K562 (cell line): ENCODE measurements around the gene IFI27L1. TPM values are rescaled to one million over a fixed set of nuclear protein-coding genes. Genes with fewer than 3 reads are reported as not detected.

Experiments used
- ATAC-seq: fragments of 200-7000 bp; cut with Tn5 transposase; 3 replicates; pipeline ENCODE4 v1.9.1; 2020; ENCODE audit warnings: moderate library complexity
- BruUV-seq: library from RNA; stranded (reverse); fragments of 400-500 nt; replicated peaks from 2 replicates; lab custom pipeline; 2021; lab: Mats Ljungman, UMichigan
- CTCF ChIA-PET: fragments of 300-600 bp; formaldehyde crosslinking; extraction: SDS; loops from one replicate; lab custom pipeline; 2021; ENCODE audit warnings: low intra/inter-chr PET ratio; lab: Yijun Ruan, JAX
- POLR2A ChIA-PET: fragments of 300-600, 350-650 bp; sonication (Branson Sonifier 250); formaldehyde crosslinking; extraction: SDS; loops from one replicate; lab custom pipeline; 2021; ENCODE audit warnings: antibody characterized with exemption, inconsistent platforms; lab: Yijun Ruan, JAX
- DNase-seq, 4 experiments: peaks; one replicate each; pipeline versions ENCODE4 v3.0.0 to v3.0.0-alpha.2; 2011 to 2018; ENCODE audit warnings: low spot score in 3 of 4, mixed read lengths in 3 of 4; ENCODE audit errors: extremely low read depth in 1 of 4
- FAIRE-seq: peaks from 2 replicates; lab custom pipeline; 2011; peaks lifted over from hg19 to GRCh38; lab: Jason Lieb, UNC
- H2AFZ ChIP-seq: 2 replicates; pipeline ENCODE4 v1.6.0; 2011; ENCODE audit warnings: low read depth, low read length, control low read depth, inconsistent platforms
- H3K27ac ChIP-seq: fragments of 200-600 bp; 3 replicates; pipeline ENCODE4 v1.8.0; 2011; ENCODE audit warnings: low read depth, mild to moderate bottlenecking, control low read depth, inconsistent platforms, low read length, moderate library complexity, mixed read lengths; ENCODE audit errors: extremely low read depth
- H3K27me3 ChIP-seq, 2 experiments: fragments of 300-600 bp in 1 of 2; 2 replicates in 1 of 2; 3 replicates in 1 of 2; pipeline versions ENCODE4 v1.6.0 to v1.8.0; 2011; ENCODE audit warnings: inconsistent platforms in 2 of 2, low read length in 2 of 2, mild to moderate bottlenecking in 1 of 2, mixed read lengths in 1 of 2, moderate library complexity in 1 of 2; ENCODE audit not compliant: control insufficient read depth in 2 of 2, insufficient read depth in 2 of 2
- H3K36me3 ChIP-seq: fragments of 300-600 bp; 3 replicates; pipeline ENCODE4 v1.8.0; 2011; ENCODE audit warnings: mild to moderate bottlenecking, low read length, inconsistent platforms; ENCODE audit not compliant: control insufficient read depth, insufficient read depth
- H3K4me1 ChIP-seq, 2 experiments: fragments of 200-600 bp in 1 of 2; replicated peaks in 1 of 2; 2 replicates in 1 of 2; 3 replicates in 1 of 2; pipeline versions ENCODE4 v1.5.1 to v1.8.0; 2011; ENCODE audit warnings: inconsistent platforms in 2 of 2, low read length in 2 of 2, mild to moderate bottlenecking in 1 of 2, mixed read lengths in 1 of 2, moderate library complexity in 1 of 2; ENCODE audit not compliant: control insufficient read depth in 2 of 2, insufficient read depth in 2 of 2
- H3K4me2 ChIP-seq: 2 replicates; pipeline ENCODE4 v1.6.1; 2011; ENCODE audit warnings: low read length, control low read depth, inconsistent platforms, mixed read lengths; ENCODE audit not compliant: insufficient read depth
- H3K4me3 ChIP-seq: fragments of 200-600 bp; sonication (generic), shearing (Covaris generic); 2 replicates; pipeline ENCODE4 v1.5.1; 2016; ENCODE audit warnings: control low read depth, inconsistent platforms
- H3K79me2 ChIP-seq: fragments of 200-600 bp; 3 replicates; pipeline ENCODE4 v1.8.0; 2011; ENCODE audit warnings: low read length, inconsistent platforms; ENCODE audit not compliant: control insufficient read depth, insufficient read depth
- H3K9ac ChIP-seq, 2 experiments: 2 replicates each; pipeline versions ENCODE4 v1.6.0 to v1.6.1; 2011; ENCODE audit warnings: low read depth in 2 of 2, low read length in 2 of 2, control low read depth in 1 of 2, inconsistent platforms in 1 of 2, mild to moderate bottlenecking in 1 of 2, mixed read lengths in 1 of 2; ENCODE audit not compliant: insufficient read depth in 1 of 2
- H3K9me1 ChIP-seq: one replicate; pipeline ENCODE4 v1.6.0; 2011; ENCODE audit warnings: inconsistent platforms, mild to moderate bottlenecking, low read length, moderate library complexity; ENCODE audit not compliant: control insufficient read depth, insufficient read depth
- H3K9me3 ChIP-seq: replicated peaks from 2 replicates; pipeline ENCODE4 v1.5.1; 2011; ENCODE audit warnings: low read depth, low read length, inconsistent platforms; ENCODE audit not compliant: control insufficient read depth, insufficient read depth
- H4K20me1 ChIP-seq: replicated peaks from 2 replicates; pipeline ENCODE4 v1.6.1; 2011; ENCODE audit warnings: low read length, inconsistent platforms, mixed read lengths; ENCODE audit not compliant: control insufficient read depth, insufficient read depth
- ERF ChIP-seq: fragments of 450-650 bp; formaldehyde crosslinking; IDR thresholded peaks from 2 replicates; pipeline ENCODE4 v1.4.0; 2020; ENCODE audit warnings: mild to moderate bottlenecking, mixed read lengths
- FIP1L1 ChIP-seq: fragments of 200-400 bp; formaldehyde crosslinking; IDR thresholded peaks from 2 replicates; pipeline ENCODE4 v1.6.1; 2018; ENCODE audit warnings: mild to moderate bottlenecking, low read depth, low read length; ENCODE audit not compliant: poor library complexity, severe bottlenecking
- GATAD2B ChIP-seq: fragments of 450-650 bp; IDR thresholded peaks from 2 replicates; pipeline ENCODE4 v1.6.1; 2017; ENCODE audit warnings: mild to moderate bottlenecking, borderline replicate concordance
- MEF2D ChIP-seq: conservative IDR thresholded peaks from 2 replicates; pipeline ENCODE4 v1.6.1; 2016; ENCODE audit warnings: low read depth, missing genetic modification characterization, missing compliant biosample characterization
- NCOA1 ChIP-seq: fragments of 450-650 bp; IDR thresholded peaks from 2 replicates; pipeline ENCODE4 v1.6.1; 2016; ENCODE audit warnings: low read depth
- RBM39 ChIP-seq: fragments of 200-400 bp; formaldehyde crosslinking; optimal IDR thresholded peaks from 2 replicates; pipeline ENCODE3; 2018; ENCODE audit warnings: low read depth, low read length
- ZFP30 ChIP-seq: fragments of 250-450 bp; sonication (Bioruptor Pico); IDR thresholded peaks from 2 replicates; pipeline ENCODE4 v1.8.0; 2022; ENCODE audit warnings: moderate library complexity, mild to moderate bottlenecking, inconsistent platforms, borderline replicate concordance
- ZNF586 ChIP-seq: fragments of 450-650 bp; formaldehyde crosslinking; conservative IDR thresholded peaks from 2 replicates; pipeline ENCODE4 v1.4.0; 2020; ENCODE audit warnings: mild to moderate bottlenecking, moderate library complexity
- WGBS: fragments of 100-300 bp; shearing (Covaris generic); methylation state at CpG from one replicate; pipeline ENCODE4 v1.1.6; 2016; ENCODE audit warnings: low coverage, mixed read lengths; ENCODE audit not compliant: insufficient coverage; ENCODE audit errors: missing lambda C conversion rate; 5-methylcytosine and 5-hydroxymethylcytosine counted together
- in situ Hi-C: fragments of 300-500 bp; cut with MboI; formaldehyde crosslinking; loops from 4 replicates; pipeline ENCODE4 v1.15.0; 2018; ENCODE audit warnings: inconsistent platforms, mixed read lengths
- intact Hi-C: fragments of 100-400 bp; cut with micrococcal nuclease; formaldehyde crosslinking; loops from 2 replicates; pipeline ENCODE4 v1.14.2; 2022
- polyA plus RNA-seq, 8 experiments: library from polyadenylated mRNA; depleted of rRNA in 4 of 8; stranded (reverse) in 5 of 8; unstranded in 3 of 8; fragments of >200 nt; fragmentation: Nextera tagmentation in 2 of 8; fragmentation: Illumina TruSeq in 1 of 8; extraction: Ambion mirVana in 2 of 8; extraction: Trizol in 1 of 8; gene quantifications; 2 replicates each; pipeline versions ENCODE4 v1.2.1 to v1.2.3, GENCODE V29; 2011 to 2014; ENCODE audit warnings: inconsistent platforms in 1 of 8, missing spikeins in 1 of 8
- total RNA-seq, 7 experiments: library from RNA; depleted of rRNA in 6 of 7; stranded (reverse); fragments of >200 nt in 6 of 7; fragmentation: Illumina TruSeq in 2 of 7; extraction: Trizol in 2 of 7; gene quantifications; 2 replicates each; pipeline versions ENCODE4 v1.2.1 to v1.2.3, GENCODE V29; 2011 to 2021; ENCODE audit warnings: low replicate concordance in 1 of 7

Gene IFI27L1
- total and polyA plus RNA-seq, 9 of the 15 experiments (the other 6 are each of a cell fraction or from before 2014, with no cell fraction given), result 14.5 to 28.0 (median 23.8) TPM

GRCh38 chr14:94045563-94046345 lies 35.4 kb upstream of the IFI27L1 start:
- no peaks in the 10 kb centered on the region for H3K9me3 ChIP-seq
- no peaks in the 10 kb centered on the region for H3K9me1 ChIP-seq
- H2AFZ ChIP-seq, result no peak overlapping the region
- no peaks in the 10 kb centered on the region for H4K20me1 ChIP-seq
- H3K36me3 ChIP-seq, result peaks cover 53% of the 10 kb centered on the region; the same call in 2 of the 3 replicates
- H3K4me3 ChIP-seq, result no peak overlapping the region
- no peak for DNase-seq
- in situ Hi-C loops (no loop called here), intact Hi-C loops (no loop called here)
- no peaks in the 10 kb centered on the region for H3K79me2 ChIP-seq
- 89% methylated on average over 10 of the region's 19 CpGs for WGBS
- no TSS peak for BruUV-seq
- CTCF ChIA-PET, result no interaction called here
- no peak for FAIRE-seq
- no peak overlapping the region for H3K27ac ChIP-seq
- peaks cover 0 to 6% of the 10 kb centered on the region in 2 experiments; a peak in 2 of 5 replicates for H3K4me1 ChIP-seq
- no peak for TF ChIP-seq RBM39
- POLR2A ChIA-PET, result interaction anchor here (0.6 to 1.0 kb wide), 2 partner anchors 16 to 1876 kb away, joined by 3 read pairs; no protein-coding TSS in a partner anchor
- H3K27me3 ChIP-seq, result no peaks in the 10 kb centered on the region; a peak in 1 of 5 replicates
- no peak overlapping the region for H3K4me2 ChIP-seq
- no peak overlapping the region for H3K9ac ChIP-seq
- no peak for ATAC-seq

- no peak for TF ChIP-seq GATAD2B
- no peak for TF ChIP-seq FIP1L1
- no peak for TF ChIP-seq MEF2D (tag)
- no peak for TF ChIP-seq ZFP30 (CRISPR knock-in tag)
- TF ChIP-seq NCOA1, result no peak
- no peak for TF ChIP-seq ZNF586 (CRISPR knock-in tag)
- TF ChIP-seq ERF (CRISPR knock-in tag), result no peak
- Histone ChIP-seq H3K9me3 (no peaks in the 10 kb centered on the region), H3K4me1 (peaks cover 0 to 6% of the 10 kb centered on the region in 2 experiments; a peak in 2 of 5 replicates), H4K20me1 (no peaks in the 10 kb centered on the region), H3K79me2 (no peaks in the 10 kb centered on the region), H3K27ac (no peak overlapping the region), H3K27me3 (no peaks in the 10 kb centered on the region), H3K36me3 (peaks cover 63% of the 10 kb centered on the region; the same call in 2 of the 3 replicates), H3K4me2 (no peak overlapping the region), H3K9me1 (no peaks in the 10 kb centered on the region), H2AFZ (no peak overlapping the region), H3K9ac (no peak overlapping the region), H3K4me3 (no peak overlapping the region)
- ATAC-seq (no peak), DNase-seq (no peak), FAIRE-seq (no peak)
- BruUV-seq, result no TSS peak
- in situ Hi-C loops, result no loop called here
- intact Hi-C loops, result no loop called here
- ChIA-PET POLR2A (interaction anchor here (0.6 to 1.0 kb wide), 2 partner anchors 14 to 1875 kb away, joined by 3 read pairs; no protein-coding TSS in a partner anchor), CTCF (no interaction called here)
- 71% methylated on average over 5 of the region's 7 CpGs for WGBS
Measured at GRCh38 chr14:94046696-94047250, 34.3 kb upstream of the IFI27L1 start.
